Measurements from ENCODE around the gene AQP5. TPM values are rescaled to one million over a fixed set of nuclear protein-coding genes. Genes with fewer than 3 reads are reported as not detected.

The AQP5 gene
- total RNA-seq, 1 donor from 2014 or later, result not detected

DNA sequence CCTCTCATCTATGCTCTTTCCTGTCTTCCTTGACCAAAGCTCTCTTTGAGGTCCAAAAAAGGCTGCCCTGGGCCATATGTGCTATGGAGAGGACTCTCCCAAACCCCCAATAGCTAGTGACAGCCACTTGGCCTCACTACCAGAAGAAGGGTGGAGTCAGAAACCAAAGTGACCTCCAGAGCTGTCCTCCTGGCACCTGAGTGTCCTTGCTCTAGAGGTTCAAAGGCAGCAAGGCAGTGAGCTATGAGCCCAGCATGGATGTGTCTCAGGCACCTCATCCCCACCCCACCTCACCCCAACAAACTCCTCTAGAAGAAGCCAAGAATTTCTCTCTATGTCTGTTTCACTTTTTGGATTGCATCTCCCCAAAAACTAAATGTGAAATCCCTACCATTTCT lies 4.1 kb upstream of the AQP5 start:
- Mint-ChIP-seq H3K36me3 (ENCODE audit: unreplicated experiment) (peaks cover 5% of the 10 kb centered on the region), H3K9me3 (ENCODE audit: unreplicated experiment) (peaks cover 5% of the 10 kb centered on the region), H3K4me3 (ENCODE audit: unreplicated experiment) (no peak overlapping the region), H3K27ac (ENCODE audit: unreplicated experiment) (no peak overlapping the region), H3K4me1 (ENCODE audit: low read depth, unreplicated experiment) (no peaks in the 10 kb centered on the region), H3K27me3 (ENCODE audit: unreplicated experiment) (peaks cover 33% of the 10 kb centered on the region)
- TF ChIP-seq, protein P1, sequence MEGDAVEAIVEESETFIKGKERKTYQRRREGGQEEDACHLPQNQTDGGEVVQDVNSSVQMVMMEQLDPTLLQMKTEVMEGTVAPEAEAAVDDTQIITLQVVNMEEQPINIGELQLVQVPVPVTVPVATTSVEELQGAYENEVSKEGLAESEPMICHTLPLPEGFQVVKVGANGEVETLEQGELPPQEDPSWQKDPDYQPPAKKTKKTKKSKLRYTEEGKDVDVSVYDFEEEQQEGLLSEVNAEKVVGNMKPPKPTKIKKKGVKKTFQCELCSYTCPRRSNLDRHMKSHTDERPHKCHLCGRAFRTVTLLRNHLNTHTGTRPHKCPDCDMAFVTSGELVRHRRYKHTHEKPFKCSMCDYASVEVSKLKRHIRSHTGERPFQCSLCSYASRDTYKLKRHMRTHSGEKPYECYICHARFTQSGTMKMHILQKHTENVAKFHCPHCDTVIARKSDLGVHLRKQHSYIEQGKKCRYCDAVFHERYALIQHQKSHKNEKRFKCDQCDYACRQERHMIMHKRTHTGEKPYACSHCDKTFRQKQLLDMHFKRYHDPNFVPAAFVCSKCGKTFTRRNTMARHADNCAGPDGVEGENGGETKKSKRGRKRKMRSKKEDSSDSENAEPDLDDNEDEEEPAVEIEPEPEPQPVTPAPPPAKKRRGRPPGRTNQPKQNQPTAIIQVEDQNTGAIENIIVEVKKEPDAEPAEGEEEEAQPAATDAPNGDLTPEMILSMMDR (IDR thresholded peaks at IDR 0.05; ENCODE audit: partially characterized antibody, unreplicated experiment), result no peak
- no peak for DNase-seq

DNA sequence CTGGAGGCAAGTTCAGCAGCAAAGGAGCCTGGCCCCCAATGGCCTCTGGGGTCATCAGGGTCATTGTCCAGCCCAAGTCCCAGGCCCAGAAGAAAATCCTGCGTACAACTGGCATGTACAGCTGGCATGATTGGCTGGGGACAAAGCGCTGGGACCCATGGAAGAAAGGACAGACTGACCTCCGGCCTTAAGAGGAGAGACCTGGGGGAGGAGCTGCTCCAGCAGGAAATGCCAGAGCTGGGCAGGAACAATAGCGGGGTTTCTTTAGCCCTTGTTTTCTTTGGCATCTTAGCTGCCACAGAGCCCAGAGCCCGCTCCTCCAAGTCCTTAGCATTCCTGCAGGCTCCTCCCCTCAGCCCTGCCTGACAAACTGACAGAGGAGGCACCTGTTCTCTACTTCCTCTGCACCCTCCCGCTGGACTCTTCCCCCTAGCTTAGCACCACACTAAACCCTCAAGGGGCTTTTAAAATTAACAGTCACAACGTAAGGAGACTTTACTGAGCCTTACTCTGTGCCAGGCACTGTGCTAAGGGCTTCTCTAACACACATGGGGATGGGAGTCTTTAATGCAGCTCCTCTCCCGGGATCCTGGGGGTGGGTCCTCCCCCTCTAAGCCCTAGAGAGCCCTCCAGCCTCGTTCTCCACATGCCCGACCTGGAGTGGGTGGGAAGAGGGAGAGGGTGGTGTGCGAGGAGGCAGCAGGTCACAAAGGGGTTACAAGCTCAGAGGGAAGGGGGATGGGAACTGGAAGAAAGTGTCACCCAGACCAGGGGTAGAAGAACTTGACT lies 1.8 kb upstream of the AQP5 start:
- DNase-seq, result no peak
- peaks cover 8% of the 10 kb centered on the region for H3K9me3 Mint-ChIP-seq (ENCODE audit: unreplicated experiment)
- H3K36me3 Mint-ChIP-seq (ENCODE audit: unreplicated experiment), result peaks cover 10% of the 10 kb centered on the region
- H3K4me1 Mint-ChIP-seq (ENCODE audit: low read depth, unreplicated experiment), result peaks cover 3% of the 10 kb centered on the region
- TF ChIP-seq, protein P1 (IDR thresholded peaks at IDR 0.05; ENCODE audit: partially characterized antibody, unreplicated experiment), result no peak
- peaks cover 38% of the 10 kb centered on the region for H3K27me3 Mint-ChIP-seq (ENCODE audit: unreplicated experiment)
- H3K27ac Mint-ChIP-seq (ENCODE audit: unreplicated experiment), result no peak overlapping the region
- peak overlapping the region; percentile 80 for H3K4me3 Mint-ChIP-seq (ENCODE audit: unreplicated experiment)

- peak overlapping the region; percentile 80 for H3K4me3 Mint-ChIP-seq (ENCODE audit: unreplicated experiment)
These were observed 1.1 kb upstream of the AQP5 start for GRCh38 chr12:49960474-49961110.

GRCh38 chr12:49961993-49962764 lies 507 bp downstream of the AQP5 start:
- TF ChIP-seq, protein P1 (IDR thresholded peaks at IDR 0.05; ENCODE audit: partially characterized antibody, unreplicated experiment), result no peak
- peaks cover 10% of the 10 kb centered on the region for H3K36me3 Mint-ChIP-seq (ENCODE audit: unreplicated experiment)
- H3K4me1 Mint-ChIP-seq (ENCODE audit: low read depth, unreplicated experiment), result peaks cover 3% of the 10 kb centered on the region
- no peak for DNase-seq
- H3K27me3 Mint-ChIP-seq (ENCODE audit: unreplicated experiment), result peaks cover 32% of the 10 kb centered on the region
- H3K9me3 Mint-ChIP-seq (ENCODE audit: unreplicated experiment), result peaks cover 14% of the 10 kb centered on the region
- no peak overlapping the region for H3K27ac Mint-ChIP-seq (ENCODE audit: unreplicated experiment)
- H3K4me3 Mint-ChIP-seq (ENCODE audit: unreplicated experiment), result no peak overlapping the region

More at GRCh38 chr12:49960474-49961110, 1.1 kb upstream of the AQP5 start:
- Mint-ChIP-seq H3K27me3 (ENCODE audit: unreplicated experiment) (peaks cover 38% of the 10 kb centered on the region), H3K4me1 (ENCODE audit: low read depth, unreplicated experiment) (peaks cover 3% of the 10 kb centered on the region), H3K27ac (ENCODE audit: unreplicated experiment) (no peak overlapping the region), H3K36me3 (ENCODE audit: unreplicated experiment) (peaks cover 10% of the 10 kb centered on the region), H3K9me3 (ENCODE audit: unreplicated experiment) (peaks cover 8% of the 10 kb centered on the region)
- no peak for DNase-seq
- TF ChIP-seq, protein P1 (IDR thresholded peaks at IDR 0.05; ENCODE audit: partially characterized antibody, unreplicated experiment), result no peak
